Lung microvascular endothelial cell (primary cell): Measurements from ENCODE around the gene SUSD2. TPM values are rescaled to one million over a fixed set of nuclear protein-coding genes. Genes with fewer than 3 reads are reported as not detected.
"Not testable (repeated sequence)": the region's sequence is repeated elsewhere in the genome, so short reads cannot be mapped to it uniquely, and the experiment has no call there.

Experiments used
- DNase-seq, 2 donors: peaks; one replicate each; pipeline versions ENCODE4 v3.0.0 to v3.0.0-alpha.2; 2010; ENCODE audit warnings: low read depth in 2 of 2
- total RNA-seq: library from RNA; depleted of rRNA; stranded (reverse); fragments of >200 nt; gene quantifications from 2 replicates; pipeline ENCODE4 v1.2.1, GENCODE V29; 2014

SUSD2 gene
- total RNA-seq, 1 donor from 2014 or later = 0.20 TPM

DNA sequence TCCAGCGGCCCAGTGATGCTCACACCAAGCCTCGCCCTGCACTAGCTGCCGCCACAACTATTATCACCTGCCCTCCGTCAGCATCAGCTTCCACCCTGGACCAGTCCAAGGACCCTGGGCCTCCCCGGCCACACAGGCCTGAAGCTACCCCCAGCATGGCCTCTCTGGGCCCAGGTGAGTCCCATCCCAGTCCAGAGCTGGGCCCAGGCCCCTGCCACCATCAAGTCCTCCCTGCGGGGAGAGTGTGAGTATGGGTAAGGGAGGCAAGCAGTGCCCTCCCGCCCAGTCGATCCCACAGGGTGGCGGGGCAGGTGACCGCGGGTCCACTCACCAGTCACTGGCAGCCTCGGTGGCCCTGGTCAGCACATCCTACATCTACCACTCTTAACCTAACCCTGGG, 9.5 kb upstream of the SUSD2 start:
- no peak for DNase-seq

DNA sequence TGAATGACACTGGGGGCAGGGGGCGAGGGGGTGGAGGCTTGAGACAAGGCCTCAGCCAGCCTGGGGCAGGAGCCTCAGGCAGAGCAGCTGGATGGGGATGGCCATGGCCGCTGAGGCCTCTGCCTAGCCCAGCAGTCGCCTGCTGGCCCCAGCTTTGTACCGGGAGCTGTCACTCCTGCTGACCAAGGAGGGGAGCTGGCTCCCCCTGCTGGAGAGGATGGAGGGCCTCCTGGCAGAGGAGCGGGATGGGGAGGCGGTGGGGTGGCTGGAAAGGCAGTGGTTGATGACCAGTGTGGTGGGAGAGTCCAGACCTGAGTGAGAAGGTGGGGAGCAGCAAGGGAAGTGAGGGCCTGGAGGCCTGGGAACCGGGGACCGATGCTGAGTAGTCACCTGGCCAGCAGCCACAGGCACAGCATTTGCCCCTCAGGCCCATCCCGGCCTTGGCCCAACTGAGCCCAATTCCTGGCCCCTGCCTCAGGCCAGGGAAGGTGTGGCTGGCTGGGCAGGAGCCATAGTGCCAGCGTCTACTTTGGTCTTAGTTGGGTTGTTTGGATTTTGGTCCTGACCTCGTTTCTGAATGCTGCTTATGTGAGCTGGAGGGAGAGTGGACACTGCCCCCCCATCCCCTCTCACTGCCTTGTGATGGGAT, 6.0 kb upstream of the SUSD2 start:
- peak; percentile 79 to 89 for DNase-seq

DNA sequence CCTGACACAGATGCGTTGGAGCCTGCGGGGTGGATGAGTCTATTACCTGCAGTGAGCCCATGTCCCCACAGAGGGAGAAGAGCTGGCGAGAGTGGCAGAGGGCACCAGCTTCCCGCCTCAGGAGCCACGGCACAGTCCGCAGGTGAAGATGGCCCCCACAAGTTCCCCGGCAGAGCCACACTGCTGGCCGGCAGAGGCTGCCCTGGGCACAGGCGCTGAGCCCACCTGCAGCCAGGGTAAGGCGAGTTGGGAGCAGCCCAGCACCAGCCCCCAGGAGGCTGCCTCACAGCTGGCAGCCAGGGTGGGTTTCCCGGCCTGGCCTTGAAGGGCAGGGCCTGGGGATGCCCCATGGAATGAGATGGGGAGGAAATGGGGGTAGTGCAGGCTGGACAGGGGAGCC, 5.2 kb upstream of the SUSD2 start:
- DNase-seq = no peak

DNA sequence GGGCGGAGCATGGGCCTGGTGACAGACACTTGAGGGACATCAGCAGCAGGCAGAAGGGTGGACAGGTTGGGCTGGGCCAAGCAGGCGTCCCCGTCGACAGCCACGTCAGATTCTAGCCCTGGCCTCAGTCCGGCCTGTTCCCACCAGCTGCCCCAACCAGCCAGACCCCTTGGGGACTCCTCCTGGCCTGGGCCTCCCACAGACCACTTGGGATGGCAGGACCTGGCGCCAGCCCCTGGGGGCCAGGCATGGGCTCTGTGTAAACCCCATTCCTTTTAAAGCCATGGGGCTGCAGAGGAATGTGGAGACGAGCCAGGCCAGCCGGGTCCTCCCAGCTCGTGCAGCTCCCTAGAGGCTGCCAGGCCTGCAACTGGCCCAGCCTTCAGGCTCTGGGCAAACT, 4.7 kb upstream of the SUSD2 start:
- DNase-seq = no peak

DNA sequence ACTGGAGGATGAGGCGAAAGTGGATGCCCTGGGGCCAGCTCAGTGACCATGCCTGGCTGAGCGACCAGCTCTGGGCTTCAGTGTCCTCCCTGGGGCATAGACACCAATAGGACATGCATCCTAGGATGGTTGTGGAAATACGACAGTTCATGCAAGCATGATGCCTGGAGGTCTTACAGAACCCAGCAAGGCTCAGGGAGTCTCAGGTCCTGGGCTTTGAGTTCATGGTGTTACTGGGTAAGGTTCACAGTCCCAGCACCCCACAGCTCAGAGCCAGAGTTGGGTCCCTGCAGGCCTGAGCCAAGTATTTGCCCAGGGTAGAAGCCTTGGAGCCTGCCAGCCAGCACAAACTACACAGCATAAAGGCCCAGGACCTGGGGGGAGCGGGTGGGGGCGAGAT, 4.2 kb upstream of the SUSD2 start:
- no peak for DNase-seq

DNA sequence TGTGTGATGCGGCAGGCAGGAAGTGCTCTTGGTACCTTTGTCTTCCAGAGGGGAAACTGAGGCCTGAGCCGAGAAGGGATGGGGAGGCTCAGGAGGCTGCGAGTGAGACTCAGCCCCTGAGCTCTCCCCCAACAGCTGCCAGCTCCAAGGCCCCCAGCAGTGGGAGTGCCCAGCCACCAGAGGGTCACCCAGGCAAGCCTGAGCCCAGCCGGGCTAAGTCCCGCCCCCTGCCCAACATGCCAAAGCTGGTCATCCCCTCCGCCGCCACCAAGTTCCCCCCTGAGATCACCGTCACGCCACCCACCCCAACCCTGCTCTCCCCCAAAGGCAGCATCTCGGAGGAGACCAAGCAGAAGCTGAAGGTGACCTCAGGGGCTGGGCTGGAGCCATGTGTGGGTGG, 3.8 kb upstream of the SUSD2 start:
- DNase-seq = no peak

DNA sequence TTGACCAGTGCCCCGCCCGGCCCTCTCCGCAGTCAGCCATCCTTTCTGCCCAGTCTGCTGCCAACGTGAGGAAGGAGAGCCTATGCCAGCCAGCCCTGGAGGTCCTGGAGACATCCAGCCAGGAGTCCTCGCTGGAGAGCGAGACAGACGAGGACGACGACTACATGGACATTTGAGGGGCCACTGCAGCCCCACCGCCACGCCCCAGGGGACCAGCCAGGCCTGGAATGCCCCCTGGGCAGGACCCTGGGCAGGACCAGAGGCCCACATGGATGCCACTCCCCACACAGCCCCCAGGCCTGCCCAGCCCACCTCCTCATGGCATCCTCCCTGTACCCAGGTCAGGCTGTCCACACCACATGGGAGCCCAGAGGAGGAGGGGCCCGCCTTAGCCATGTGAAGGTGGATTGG, 3.3 kb upstream of the SUSD2 start:
- DNase-seq = no peak

DNA sequence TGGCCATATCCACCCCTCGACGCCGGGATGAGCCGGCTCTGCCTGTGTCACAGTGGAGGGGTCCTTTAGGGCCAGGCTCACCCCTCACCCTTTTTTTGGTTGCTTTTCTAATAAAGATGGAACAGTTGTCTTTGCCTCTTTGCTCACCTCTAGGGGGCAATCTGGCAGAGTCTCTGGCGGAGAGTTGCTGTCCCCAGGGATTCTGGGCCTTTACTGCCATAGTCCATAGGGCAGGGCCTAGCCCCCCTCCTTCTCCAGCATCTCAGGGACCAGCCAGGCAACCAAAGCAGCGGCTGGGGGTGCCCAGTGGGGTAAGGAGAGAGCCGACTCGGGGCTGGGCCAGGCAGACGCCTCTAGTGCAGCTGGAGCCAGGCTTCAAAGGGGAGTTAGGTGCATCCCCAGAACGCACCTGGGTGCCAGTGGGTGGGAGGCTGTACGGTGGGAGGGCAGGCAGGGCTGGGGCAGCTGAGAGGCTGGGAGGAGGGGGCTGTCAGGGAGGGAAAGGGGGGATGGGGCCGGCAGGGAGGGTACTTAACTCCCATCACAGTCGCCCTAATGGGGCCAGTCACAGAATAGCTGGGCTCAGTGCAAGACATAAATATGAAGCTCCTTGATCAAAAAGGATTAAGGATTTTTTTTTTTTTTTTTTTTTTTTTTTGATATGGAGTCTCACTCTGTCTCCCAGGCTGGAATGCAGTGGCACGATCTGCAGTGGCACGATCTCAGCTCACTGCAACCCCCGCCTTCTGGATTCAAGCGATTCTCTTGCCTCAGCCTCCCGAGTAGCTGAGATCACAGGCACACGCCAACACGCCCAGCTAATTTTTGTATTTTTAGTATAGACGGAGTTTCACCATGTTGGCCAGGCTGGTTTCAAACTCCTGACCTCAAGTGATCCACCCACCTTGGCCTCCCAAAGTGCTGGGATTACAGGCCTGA, 2.5 kb upstream of the SUSD2 start:
- no peak for DNase-seq

DNA sequence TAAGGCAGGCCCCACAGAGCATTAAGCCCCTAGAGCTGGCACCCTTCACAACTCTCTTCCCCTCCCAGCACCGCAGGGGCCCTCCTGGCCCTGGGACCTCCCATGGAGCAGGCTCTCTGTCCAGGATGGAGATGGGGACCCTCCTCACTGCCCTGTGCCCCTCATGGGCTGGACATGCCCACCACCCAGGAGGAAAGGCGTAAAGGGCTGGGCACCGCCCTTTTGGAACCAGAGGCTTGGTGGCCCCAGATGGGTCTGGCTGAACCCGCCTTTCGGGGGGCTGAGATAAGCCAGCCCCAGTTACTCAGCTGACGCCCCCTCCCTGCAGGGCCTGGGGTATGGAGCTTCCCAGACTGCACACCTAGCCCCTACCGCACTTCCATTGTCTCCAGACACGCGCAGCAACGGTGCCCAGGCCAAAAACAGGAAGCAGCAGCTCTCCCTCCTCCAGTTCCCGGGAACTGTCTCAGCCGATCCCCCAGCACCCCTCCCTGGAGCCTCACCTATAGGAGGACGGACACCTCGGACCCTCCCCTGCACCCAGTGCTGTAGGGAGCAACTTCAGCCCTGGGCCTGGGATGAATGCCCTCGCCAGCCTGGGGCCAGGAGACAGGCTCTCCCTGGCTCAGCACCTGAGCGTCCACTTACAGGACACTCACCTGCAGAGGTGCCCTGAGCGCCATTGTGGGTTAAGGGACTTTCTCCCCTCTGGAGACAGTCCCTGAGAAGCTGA, 1.6 kb upstream of the SUSD2 start:
- no peak for DNase-seq

DNA sequence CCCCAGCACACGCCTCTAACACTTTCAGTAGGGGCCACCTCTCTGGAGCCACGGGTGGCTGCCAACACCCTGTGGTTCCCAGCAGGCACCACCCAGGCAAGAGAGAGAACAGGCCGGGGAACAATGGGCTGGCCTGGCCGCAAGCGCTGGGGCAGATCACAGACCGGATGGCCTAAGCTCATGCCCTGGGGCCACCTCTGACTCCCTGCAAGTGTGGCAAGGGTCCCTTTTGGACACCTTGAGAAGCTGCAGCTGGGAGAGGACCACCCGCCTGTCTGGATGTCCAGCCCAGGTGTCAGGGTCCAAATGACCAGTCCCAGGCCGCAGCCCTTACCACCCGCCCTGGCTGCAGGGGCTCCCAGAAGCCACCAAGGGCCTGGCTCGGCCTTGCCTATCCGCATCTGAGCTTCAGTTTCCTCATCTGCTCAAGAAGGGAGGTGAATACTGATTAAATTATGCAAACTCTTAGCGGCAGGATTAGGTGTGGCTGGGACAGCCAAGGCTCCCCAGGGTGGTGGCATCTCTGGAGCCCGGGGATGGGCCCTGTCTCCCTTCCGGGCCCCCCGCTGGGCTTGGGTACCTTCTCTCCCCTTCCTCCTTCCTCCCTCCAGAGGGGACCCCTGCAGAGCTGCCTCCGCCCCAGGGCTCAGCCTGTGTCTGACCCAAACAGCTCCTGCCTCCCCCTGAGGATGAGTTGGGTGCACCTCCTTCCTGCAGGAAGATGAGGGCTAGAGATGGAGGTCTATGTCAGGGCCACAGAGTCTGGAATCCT, 785 bp upstream of the SUSD2 start:
- no peak for DNase-seq

DNA sequence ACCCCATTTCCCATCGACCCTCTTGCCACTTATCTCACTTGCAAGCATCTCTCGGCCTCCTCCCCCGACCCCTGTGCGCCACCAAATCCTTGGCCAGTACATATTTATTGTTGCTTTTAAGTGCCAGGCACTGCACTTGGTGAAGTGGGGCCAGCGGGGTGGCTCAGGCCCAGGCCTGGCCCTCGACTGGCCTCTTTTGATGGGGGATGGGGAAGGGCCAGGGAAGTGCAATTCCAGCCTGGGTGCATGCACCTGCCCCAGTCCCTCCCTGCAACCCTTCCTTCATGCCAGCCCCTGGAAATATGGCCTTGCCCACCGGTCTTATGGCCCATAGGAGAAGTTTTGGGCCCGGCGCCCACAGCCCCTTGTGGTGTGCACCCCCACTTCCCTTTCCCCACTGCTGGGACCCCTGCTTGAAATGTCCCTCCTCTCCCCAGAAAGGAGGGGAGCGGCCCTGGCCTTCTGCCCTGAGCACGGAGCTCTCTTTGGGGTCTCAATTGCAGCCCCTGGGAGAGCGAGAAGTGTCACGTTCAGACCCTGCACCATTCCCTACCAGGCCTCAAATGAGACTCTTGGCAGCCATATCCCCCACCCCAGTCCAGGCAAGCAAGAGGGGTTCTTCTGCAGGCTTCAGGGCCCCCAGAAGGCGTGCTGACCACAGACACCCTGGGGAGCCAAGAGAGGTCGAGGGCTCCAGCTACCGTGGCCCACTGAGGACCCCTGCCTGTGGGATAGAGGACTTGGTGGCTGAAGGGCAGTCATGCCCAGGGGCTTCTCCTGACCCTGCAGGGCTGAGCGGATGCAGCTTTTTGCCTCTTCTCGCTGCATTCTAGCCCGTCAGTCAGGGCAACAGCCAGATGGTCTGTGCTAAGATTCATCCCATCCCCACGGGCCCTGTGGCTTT, 961 bp downstream of the SUSD2 start:
- peak in 1 of 2 donors; percentile 23 for DNase-seq

DNA sequence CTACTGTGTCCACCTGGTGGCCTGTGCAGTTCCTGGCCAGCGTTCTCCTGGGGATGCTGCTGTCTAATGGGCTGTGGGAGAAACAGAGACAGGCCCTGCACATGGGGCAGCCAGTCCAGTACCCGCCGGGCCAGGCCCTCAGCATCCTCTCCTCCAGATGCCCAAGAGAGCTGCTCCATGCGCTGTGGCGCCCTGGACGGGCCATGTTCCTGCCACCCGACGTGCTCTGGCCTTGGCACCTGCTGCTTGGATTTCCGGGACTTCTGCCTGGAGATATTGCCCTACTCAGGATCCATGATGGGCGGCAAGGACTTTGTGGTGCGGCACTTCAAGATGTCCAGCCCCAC, 1.6 kb downstream of the SUSD2 start:
- not testable (repeated sequence) for DNase-seq

DNA sequence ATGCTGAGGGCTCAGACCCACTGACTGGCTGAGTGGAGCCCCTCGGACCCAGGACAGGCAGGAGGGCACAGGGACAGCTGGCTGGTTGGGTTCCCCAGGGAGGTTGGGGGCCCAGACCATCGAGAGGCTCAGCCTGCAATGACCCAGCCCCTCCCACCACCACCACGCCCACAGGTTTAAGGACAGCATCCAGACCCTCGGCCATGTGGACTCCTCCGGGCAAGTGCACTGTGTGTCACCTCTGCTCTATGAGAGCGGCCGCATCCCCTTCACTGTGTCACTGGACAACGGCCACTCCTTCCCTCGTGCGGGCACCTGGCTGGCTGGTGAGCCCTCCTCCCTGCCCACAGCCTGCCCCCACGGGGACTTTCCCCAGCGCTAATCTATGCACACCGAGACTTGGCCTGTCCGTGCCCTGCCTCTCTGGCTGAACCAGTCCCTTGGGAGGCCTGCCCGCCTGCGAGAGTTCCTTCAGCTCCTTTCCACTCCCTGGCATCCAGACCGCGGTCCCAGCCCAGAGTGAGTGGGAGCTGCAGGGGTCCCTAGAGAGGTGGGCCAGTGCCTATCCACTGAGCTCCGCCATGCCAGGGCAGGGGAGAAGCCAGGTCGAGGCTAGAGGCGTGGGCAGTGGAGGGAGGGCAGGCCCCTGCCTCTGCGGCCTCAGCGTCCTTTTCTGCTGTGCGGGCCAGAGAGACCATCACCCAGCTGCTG, 2.2 kb downstream of the SUSD2 start:
- no peak for DNase-seq

DNA sequence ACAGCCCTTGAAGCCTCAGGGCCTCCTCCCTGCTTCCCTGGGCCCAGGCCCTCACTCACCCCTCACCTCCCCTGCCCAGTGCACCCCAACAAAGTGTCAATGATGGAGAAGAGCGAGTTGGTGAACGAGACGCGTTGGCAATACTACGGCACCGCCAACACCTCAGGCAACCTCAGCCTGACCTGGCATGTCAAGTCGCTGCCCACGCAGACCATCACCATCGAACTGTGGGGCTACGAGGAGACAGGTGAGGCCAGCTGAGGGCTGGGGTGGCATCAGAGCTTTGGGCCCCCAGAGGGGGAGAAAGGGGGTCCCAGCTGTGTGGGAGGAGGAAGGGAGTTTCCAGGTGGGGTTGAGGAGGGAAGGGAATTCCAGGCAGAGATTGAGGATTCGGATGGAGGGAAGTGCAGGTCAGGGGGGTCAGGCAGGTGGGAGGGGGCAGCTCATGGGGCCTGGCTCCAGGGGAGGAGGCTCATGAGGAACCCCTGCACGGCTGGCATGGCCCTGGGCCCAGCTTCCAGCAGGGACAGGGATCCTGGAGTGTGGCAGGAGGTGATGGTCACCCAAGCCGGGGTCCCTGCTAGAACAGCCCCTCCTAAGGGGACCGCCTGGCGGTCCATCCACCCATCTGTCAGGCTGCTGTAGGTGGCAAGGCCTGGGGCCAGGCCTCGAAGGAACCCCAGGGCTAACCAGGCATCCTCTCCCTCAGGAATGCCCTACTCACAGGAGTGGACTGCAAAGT, 2.9 kb downstream of the SUSD2 start:
- no peak for DNase-seq

DNA sequence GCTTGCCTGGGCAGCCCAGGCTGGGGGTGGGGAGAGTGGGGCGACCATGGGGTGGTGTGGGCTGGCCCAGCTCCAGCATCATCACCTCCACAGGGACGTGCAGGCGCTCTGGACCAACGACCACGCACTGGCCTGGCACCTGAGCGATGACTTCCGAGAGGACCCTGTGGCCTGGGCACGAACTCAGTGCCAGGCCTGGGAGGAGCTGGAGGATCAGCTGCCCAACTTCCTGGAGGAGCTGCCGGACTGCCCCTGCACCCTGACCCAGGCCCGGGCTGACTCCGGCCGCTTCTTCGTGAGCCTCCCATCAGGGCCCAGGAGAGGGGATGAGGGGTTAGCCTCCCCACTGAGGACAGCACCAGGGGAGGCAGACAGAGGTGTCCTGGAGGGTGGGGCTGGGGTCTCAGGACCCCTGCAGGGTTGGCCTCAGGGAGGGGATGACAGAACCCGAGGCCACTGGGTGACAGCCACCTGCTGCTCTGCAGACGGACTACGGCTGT, 3.8 kb downstream of the SUSD2 start:
- DNase-seq = no peak

DNA sequence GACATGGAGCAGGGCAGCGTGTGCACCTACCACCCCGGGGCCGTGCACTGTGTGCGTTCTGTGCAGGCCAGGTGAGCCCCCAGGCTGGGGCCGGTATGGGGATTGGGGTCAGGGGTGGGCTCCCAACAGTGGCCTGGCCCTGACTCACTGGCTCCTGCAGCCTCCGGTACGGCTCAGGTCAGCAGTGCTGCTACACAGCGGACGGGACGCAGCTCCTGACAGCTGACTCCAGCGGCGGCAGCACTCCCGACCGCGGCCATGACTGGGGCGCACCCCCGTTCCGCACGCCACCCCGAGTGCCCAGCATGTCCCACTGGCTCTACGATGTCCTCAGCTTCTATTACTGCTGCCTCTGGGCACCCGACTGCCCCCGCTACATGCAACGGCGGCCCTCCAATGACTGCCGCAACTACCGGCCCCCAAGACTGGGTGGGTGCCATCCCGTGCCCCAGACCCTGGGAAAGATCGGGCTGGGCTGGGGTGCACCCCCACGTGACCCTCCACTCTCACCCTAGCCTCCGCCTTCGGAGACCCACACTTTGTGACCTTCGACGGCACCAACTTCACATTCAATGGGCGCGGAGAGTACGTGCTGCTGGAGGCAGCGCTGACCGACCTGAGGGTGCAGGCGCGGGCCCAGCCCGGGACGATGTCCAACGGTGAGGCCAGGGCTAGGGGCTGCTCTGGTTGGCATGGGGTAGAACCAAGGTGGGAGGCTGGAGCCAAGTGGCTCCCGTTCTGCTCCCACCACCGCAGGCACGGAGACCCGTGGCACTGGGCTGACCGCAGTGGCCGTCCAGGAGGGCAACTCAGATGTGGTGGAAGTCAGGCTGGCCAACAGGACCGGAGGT, 4.4 kb downstream of the SUSD2 start:
- no peak for DNase-seq

DNA sequence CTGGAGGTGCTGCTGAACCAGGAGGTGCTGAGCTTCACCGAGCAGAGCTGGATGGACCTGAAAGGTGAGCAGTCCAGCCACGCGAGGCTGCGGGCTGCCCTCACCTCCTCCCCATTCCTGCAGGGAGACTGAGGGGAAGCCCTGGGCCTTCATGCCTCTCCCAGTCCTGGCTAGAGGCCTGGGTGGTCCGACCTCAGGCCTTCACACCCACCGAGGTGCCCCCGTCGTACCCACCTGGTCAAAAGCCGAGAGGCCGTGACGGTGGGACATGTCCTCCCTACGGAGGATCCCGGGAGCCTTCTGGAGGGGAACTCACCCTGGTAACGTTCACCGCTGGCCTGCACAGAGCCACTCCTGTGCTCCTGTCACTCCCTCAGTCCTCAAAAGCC, 5.1 kb downstream of the SUSD2 start:
- DNase-seq = no peak
